HepG2 (cell line): Measurements from ENCODE around the gene TSNAXIP1. TPM values are rescaled to one million over a fixed set of nuclear protein-coding genes. Genes with fewer than 3 reads are reported as not detected.

Source experiments
- AHR ChIP-seq: IDR thresholded peaks from 2 replicates; pipeline ENCODE4 v1.6.1; 2018; ENCODE audit warnings: missing genetic modification reagents, missing compliant biosample characterization
- MYNN ChIP-seq: sonication (generic); formaldehyde crosslinking; IDR thresholded peaks from 2 replicates; pipeline ENCODE4 v1.4.0; 2020; ENCODE audit warnings: mild to moderate bottlenecking, low read depth, missing genetic modification reagents
- SMC3 ChIP-seq: IDR thresholded peaks from 2 replicates; pipeline ENCODE4 v1.6.1; 2011; ENCODE audit warnings: low read length, improper control_type of control experiment
- SNRNP70 ChIP-seq: fragments of 200-400 bp; formaldehyde crosslinking; IDR thresholded peaks from 2 replicates; pipeline ENCODE4 v1.6.1; 2017; ENCODE audit warnings: mild to moderate bottlenecking, low read depth, low read length, moderate library complexity
- ZBTB14 ChIP-seq: sonication (generic); formaldehyde crosslinking; IDR thresholded peaks from 2 replicates; pipeline ENCODE4 v1.4.0; 2020; ENCODE audit warnings: missing genetic modification reagents
- ZBTB40 ChIP-seq, 2 experiments: fragments of 450-650 bp in 1 of 2; sonication (generic) in 1 of 2; formaldehyde crosslinking in 1 of 2; IDR thresholded peaks; 2 replicates each; pipeline versions ENCODE4 v1.6.1 to v1.8.0; 2016 to 2022; ENCODE audit warnings: antibody characterized with exemption in 1 of 2, mild to moderate bottlenecking in 1 of 2, missing genetic modification reagents in 1 of 2
- ZNF343 ChIP-seq: sonication (generic); formaldehyde crosslinking; IDR thresholded peaks from 2 replicates; pipeline ENCODE4 v1.4.0; 2020; ENCODE audit warnings: mild to moderate bottlenecking, missing genetic modification reagents
- ZNF451 ChIP-seq: sonication (generic); formaldehyde crosslinking; IDR thresholded peaks from 2 replicates; pipeline ENCODE4 v1.5.0; 2020; ENCODE audit warnings: mild to moderate bottlenecking, missing genetic modification reagents
- ZNF816 ChIP-seq: sonication (generic); formaldehyde crosslinking; IDR thresholded peaks from 2 replicates; pipeline ENCODE4 v1.8.0; 2022; ENCODE audit warnings: missing genetic modification reagents, mild to moderate bottlenecking, borderline replicate concordance
- polyA plus RNA-seq, 8 experiments: library from polyadenylated mRNA; depleted of rRNA in 3 of 8; stranded (reverse) in 7 of 8; unstranded in 1 of 8; fragments of >200 nt; fragmentation: Illumina TruSeq in 4 of 8; extraction: Trizol in 4 of 8; gene quantifications; 2 replicates each; pipeline versions ENCODE4 v1.2.1 to v1.2.3, GENCODE V29; 2011 to 2016; ENCODE audit warnings: low read depth in 4 of 8, missing spikeins in 1 of 8, mixed read lengths in 1 of 8; ENCODE audit not compliant: insufficient read depth in 1 of 8
- total RNA-seq, 5 experiments: library from RNA; depleted of rRNA; stranded (reverse); fragments of >200 nt; fragmentation: Illumina TruSeq; extraction: Trizol; gene quantifications; 2 replicates each; pipeline ENCODE4 v1.2.3, GENCODE V29; 2016; ENCODE audit warnings: low read depth in 1 of 5
- TF ChIP-seq, protein P1 (sequence below): sonication (generic); formaldehyde crosslinking; IDR thresholded peaks from 2 replicates; pipeline ENCODE4 v1.5.0; 2020; ENCODE audit warnings: mild to moderate bottlenecking, missing genetic modification reagents
- TF ChIP-seq, protein P2 (sequence below): sonication (generic); formaldehyde crosslinking; IDR thresholded peaks from 2 replicates; pipeline ENCODE4 v1.4.0; 2020; ENCODE audit warnings: missing genetic modification reagents

TSNAXIP1 gene
- total and polyA plus RNA-seq, 2 of the 13 experiments (the other 11 are each of a cell fraction or from before 2014, with no cell fraction given), result 0.37 to 0.86 TPM

DNA sequence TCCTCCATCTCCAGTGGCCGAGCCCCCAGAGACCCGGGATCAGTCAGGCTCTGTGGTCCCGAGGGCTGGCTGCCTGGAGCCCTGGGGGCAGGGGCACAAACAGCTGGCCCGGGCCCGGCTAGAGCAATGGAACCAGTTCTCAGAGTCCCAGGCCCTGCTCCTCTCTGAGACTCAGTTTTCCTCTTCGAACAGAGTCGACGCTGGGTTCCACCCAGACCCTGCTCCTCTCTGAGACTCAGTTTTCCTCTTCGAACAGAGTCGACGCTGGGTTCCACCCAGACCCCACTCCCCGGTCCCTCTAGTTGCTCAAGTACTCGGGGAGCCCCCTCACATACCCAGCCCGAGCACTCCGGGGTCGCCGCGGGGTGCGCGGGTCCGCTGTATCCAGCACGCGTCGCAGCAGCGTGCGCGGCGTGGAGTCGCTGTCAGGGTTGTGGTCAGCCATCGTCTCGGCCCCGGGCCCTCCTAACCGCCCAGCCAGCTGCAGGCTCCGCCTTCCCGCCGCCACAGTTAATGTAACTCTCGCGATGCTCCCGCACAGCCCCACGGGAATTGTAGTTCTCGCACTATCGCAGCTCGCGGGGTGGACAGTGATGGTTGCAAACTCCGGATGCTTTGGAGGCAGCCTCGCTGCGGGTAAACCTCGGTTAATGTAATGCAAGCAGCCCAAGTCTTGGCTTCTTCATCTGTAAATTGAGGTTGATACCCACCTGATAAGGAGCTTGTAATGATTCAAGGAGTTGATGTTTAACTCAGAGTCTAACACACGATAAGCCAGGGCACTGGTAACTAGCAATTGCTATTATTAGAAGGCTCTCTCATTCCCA is 26.9 kb downstream of the TSNAXIP1 start (continued):
- TF ChIP-seq ZBTB40 (IDR thresholded peaks at IDR 0.05), result no peak
- TF ChIP-seq ZBTB40 (CRISPR knock-in tag; IDR thresholded peaks at IDR 0.05), result peak; percentile 84
- TF ChIP-seq ZNF451 (CRISPR knock-in tag), result peak; percentile 41
- TF ChIP-seq SMC3, result no peak
- no peak; the same call in 1 of the 2 replicates for TF ChIP-seq ZNF343 (CRISPR knock-in tag)
- TF ChIP-seq AHR (CRISPR knock-in tag), result peak; percentile 71; the same call in 1 of the 2 replicates
- no peak; the same call in 1 of the 2 replicates for TF ChIP-seq ZBTB14 (CRISPR knock-in tag)
- TF ChIP-seq, protein P1, sequence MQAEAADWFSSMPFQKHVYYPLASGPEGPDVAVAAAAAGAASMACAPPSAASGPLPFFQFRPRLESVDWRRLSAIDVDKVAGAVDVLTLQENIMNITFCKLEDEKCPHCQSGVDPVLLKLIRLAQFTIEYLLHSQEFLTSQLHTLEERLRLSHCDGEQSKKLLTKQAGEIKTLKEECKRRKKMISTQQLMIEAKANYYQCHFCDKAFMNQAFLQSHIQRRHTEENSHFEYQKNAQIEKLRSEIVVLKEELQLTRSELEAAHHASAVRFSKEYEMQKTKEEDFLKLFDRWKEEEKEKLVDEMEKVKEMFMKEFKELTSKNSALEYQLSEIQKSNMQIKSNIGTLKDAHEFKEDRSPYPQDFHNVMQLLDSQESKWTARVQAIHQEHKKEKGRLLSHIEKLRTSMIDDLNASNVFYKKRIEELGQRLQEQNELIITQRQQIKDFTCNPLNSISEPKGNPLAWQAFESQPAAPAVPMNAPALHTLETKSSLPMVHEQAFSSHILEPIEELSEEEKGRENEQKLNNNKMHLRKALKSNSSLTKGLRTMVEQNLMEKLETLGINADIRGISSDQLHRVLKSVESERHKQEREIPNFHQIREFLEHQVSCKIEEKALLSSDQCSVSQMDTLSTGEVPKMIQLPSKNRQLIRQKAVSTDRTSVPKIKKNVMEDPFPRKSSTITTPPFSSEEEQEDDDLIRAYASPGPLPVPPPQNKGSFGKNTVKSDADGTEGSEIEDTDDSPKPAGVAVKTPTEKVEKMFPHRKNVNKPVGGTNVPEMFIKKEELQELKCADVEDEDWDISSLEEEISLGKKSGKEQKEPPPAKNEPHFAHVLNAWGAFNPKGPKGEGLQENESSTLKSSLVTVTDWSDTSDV (CRISPR knock-in tag), result peak; percentile 86; the same call in 1 of the 2 replicates
- no peak for TF ChIP-seq SNRNP70
- no peak; the same call in 1 of the 2 replicates for TF ChIP-seq MYNN (CRISPR knock-in tag)
- peak; percentile 92; the same call in 1 of the 2 replicates for TF ChIP-seq ZNF816
- TF ChIP-seq, protein P2, sequence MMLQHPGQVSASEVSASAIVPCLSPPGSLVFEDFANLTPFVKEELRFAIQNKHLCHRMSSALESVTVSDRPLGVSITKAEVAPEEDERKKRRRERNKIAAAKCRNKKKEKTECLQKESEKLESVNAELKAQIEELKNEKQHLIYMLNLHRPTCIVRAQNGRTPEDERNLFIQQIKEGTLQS (CRISPR knock-in tag), result peak; percentile 29; the same call in 1 of the 2 replicates
